ENCODE data around the gene NUP107. TPM values are rescaled to one million over a fixed set of nuclear protein-coding genes. Genes with fewer than 3 reads are reported as not detected.

NUP107 gene
- total and polyA plus RNA-seq, 2 donors: 33.8 to 83.3 TPM

DNA sequence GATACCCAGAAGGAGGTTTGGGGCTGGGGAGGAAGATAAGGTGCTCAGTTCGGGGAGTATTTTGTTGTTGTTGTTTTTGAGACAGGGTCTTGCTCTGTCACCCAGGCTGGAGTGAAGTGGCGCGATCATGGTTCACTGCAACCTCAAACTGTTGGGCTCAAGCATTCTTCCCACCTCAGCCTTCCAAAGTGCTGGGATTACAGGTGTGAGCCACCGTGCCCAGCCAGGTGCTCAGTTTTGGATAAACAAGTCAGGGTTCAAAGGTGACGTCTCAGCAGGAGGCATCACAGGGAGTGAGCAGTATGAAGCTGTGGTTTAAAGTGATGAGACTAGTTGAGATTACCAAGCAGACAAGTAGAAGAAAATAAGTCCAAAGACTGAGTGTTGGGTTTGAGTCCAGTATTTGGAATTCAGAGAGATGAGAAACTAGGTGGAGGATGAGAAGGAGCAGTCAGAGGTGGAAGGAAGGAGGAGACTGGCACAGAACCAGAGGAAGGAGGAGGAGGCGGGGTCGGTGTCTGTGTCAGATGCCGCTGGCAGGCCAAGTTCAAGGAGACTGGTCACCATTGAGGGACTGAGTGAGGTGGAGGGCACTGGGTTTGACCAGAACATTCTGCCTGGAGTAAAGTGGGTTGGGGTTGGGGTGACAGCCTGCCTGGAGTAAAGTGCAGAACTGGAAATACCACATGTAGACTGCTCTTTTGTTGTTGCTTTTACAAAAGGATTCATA is 75.3 kb downstream of the NUP107 start:
- Histone ChIP-seq H3K36me3 (ENCODE audit: control insufficient read depth in 2 of 2, insufficient read depth in 2 of 2, low read length in 1 of 2) (peaks cover 39 to 49% of the 10 kb centered on the region in 2 donors), H3K4me3 (ENCODE audit: low read length in 2 of 2) (no peak overlapping the region), H3K4me1 (ENCODE audit: control insufficient read depth in 2 of 2, insufficient read depth in 2 of 2, low read length in 2 of 2) (peaks cover 11 to 20% of the 10 kb centered on the region in 2 donors), H3K27ac (ENCODE audit: low read depth in 1 of 2, low read length in 1 of 2) (peak overlapping the region; percentile 2 to 90), H3K9me3 (ENCODE audit: control insufficient read depth in 2 of 2, insufficient read depth in 1 of 2, low read length in 1 of 2) (peaks cover 0 to 5% of the 10 kb centered on the region in 2 donors), H3K27me3 (ENCODE audit: control insufficient read depth in 2 of 2, insufficient read depth in 1 of 2, low read length in 1 of 2) (no peaks in the 10 kb centered on the region)
- no peak for DNase-seq (ENCODE audit: low read depth in 6 of 9, low spot score in 9 of 9)
- WGBS: 94% methylated on average over 8 of the region's 8 CpGs

- H3K4me1 ChIP-seq (ENCODE audit: control insufficient read depth in 2 of 2, insufficient read depth in 2 of 2, low read length in 2 of 2): peaks cover 11 to 20% of the 10 kb centered on the region in 2 donors
Measured at GRCh38 chr12:68762691-68763090, 75.9 kb downstream of the NUP107 start.

GRCh38 chr12:68765696-68766095 is 78.9 kb downstream of the NUP107 start:
- Histone ChIP-seq H3K27me3 (ENCODE audit: control insufficient read depth in 2 of 2, insufficient read depth in 1 of 2, low read length in 1 of 2) (no peaks in the 10 kb centered on the region), H3K36me3 (ENCODE audit: control insufficient read depth in 2 of 2, insufficient read depth in 2 of 2, low read length in 1 of 2) (peaks cover 32 to 33% of the 10 kb centered on the region in 2 donors), H3K9me3 (ENCODE audit: control insufficient read depth in 2 of 2, insufficient read depth in 1 of 2, low read length in 1 of 2) (peaks cover 0 to 5% of the 10 kb centered on the region in 2 donors), H3K4me3 (ENCODE audit: low read length in 2 of 2) (no peak overlapping the region), H3K4me1 (ENCODE audit: control insufficient read depth in 2 of 2, insufficient read depth in 2 of 2, low read length in 2 of 2) (peaks cover 11 to 24% of the 10 kb centered on the region in 2 donors), H3K27ac (ENCODE audit: low read depth in 1 of 2, low read length in 1 of 2) (no peak overlapping the region)
- 100% methylated on average over 1 of the region's 1 CpG for WGBS
- no peak for DNase-seq (ENCODE audit: low read depth in 6 of 9, low spot score in 9 of 9)

More at GRCh38 chr12:68762691-68763090, 75.9 kb downstream of the NUP107 start:
- H3K4me3 ChIP-seq (ENCODE audit: low read length in 2 of 2): no peak overlapping the region
- peaks cover 39 to 48% of the 10 kb centered on the region in 2 donors for H3K36me3 ChIP-seq (ENCODE audit: control insufficient read depth in 2 of 2, insufficient read depth in 2 of 2, low read length in 1 of 2)
- WGBS: 94% methylated on average over 3 of the region's 3 CpGs
- DNase-seq (ENCODE audit: low read depth in 6 of 9, low spot score in 9 of 9): no peak
- peaks cover 0 to 5% of the 10 kb centered on the region in 2 donors for H3K9me3 ChIP-seq (ENCODE audit: control insufficient read depth in 2 of 2, insufficient read depth in 1 of 2, low read length in 1 of 2)
- H3K27me3 ChIP-seq (ENCODE audit: control insufficient read depth in 2 of 2, insufficient read depth in 1 of 2, low read length in 1 of 2): no peaks in the 10 kb centered on the region
- peak overlapping the region; percentile 64 to 90 for H3K27ac ChIP-seq (ENCODE audit: low read depth in 1 of 2, low read length in 1 of 2)

- Histone ChIP-seq H3K9me3 (ENCODE audit: control insufficient read depth in 2 of 2, insufficient read depth in 1 of 2, low read length in 1 of 2) (peaks cover 0 to 5% of the 10 kb centered on the region in 2 donors), H3K27me3 (ENCODE audit: control insufficient read depth in 2 of 2, insufficient read depth in 1 of 2, low read length in 1 of 2) (no peaks in the 10 kb centered on the region), H3K36me3 (ENCODE audit: control insufficient read depth in 2 of 2, insufficient read depth in 2 of 2, low read length in 1 of 2) (peaks cover 26 to 28% of the 10 kb centered on the region in 2 donors), H3K4me1 (ENCODE audit: control insufficient read depth in 2 of 2, insufficient read depth in 2 of 2, low read length in 2 of 2) (peaks cover 11 to 29% of the 10 kb centered on the region in 2 donors), H3K27ac (ENCODE audit: low read depth in 1 of 2, low read length in 1 of 2) (no peak overlapping the region), H3K4me3 (ENCODE audit: low read length in 2 of 2) (no peak overlapping the region)
- WGBS: 100% methylated on average over 2 of the region's 2 CpGs
- no peak for DNase-seq (ENCODE audit: low read depth in 6 of 9, low spot score in 9 of 9)
Measured at GRCh38 chr12:68766646-68767045, 79.9 kb downstream of the NUP107 start.

- Histone ChIP-seq H3K9me3 (ENCODE audit: control insufficient read depth in 2 of 2, insufficient read depth in 1 of 2, low read length in 1 of 2) (peaks cover 0 to 2% of the 10 kb centered on the region in 2 donors), H3K36me3 (ENCODE audit: control insufficient read depth in 2 of 2, insufficient read depth in 2 of 2, low read length in 1 of 2) (peaks cover 21 to 28% of the 10 kb centered on the region in 2 donors), H3K4me1 (ENCODE audit: control insufficient read depth in 2 of 2, insufficient read depth in 2 of 2, low read length in 2 of 2) (peaks cover 9 to 29% of the 10 kb centered on the region in 2 donors), H3K27ac (ENCODE audit: low read depth in 1 of 2, low read length in 1 of 2) (no peak overlapping the region), H3K4me3 (ENCODE audit: low read length in 2 of 2) (no peak overlapping the region), H3K27me3 (ENCODE audit: control insufficient read depth in 2 of 2, insufficient read depth in 1 of 2, low read length in 1 of 2) (no peaks in the 10 kb centered on the region)
- no peak for DNase-seq (ENCODE audit: low read depth in 6 of 9, low spot score in 9 of 9)
- WGBS: 90% methylated on average over 7 of the region's 7 CpGs
Measured at GRCh38 chr12:68767191-68767590, 80.4 kb downstream of the NUP107 start.

- Histone ChIP-seq H3K27ac (ENCODE audit: low read depth in 1 of 2, low read length in 1 of 2) (no peak overlapping the region), H3K9me3 (ENCODE audit: control insufficient read depth in 2 of 2, insufficient read depth in 1 of 2, low read length in 1 of 2) (no peaks in the 10 kb centered on the region), H3K36me3 (ENCODE audit: control insufficient read depth in 2 of 2, insufficient read depth in 2 of 2, low read length in 1 of 2) (peaks cover 16 to 24% of the 10 kb centered on the region in 2 donors), H3K4me3 (ENCODE audit: low read length in 2 of 2) (no peak overlapping the region), H3K4me1 (ENCODE audit: control insufficient read depth in 2 of 2, insufficient read depth in 2 of 2, low read length in 2 of 2) (peaks cover 14 to 28% of the 10 kb centered on the region in 2 donors), H3K27me3 (ENCODE audit: control insufficient read depth in 2 of 2, insufficient read depth in 1 of 2, low read length in 1 of 2) (no peaks in the 10 kb centered on the region)
- WGBS: 97% methylated on average over 4 of the region's 4 CpGs
- no peak for DNase-seq (ENCODE audit: low read depth in 6 of 9, low spot score in 9 of 9)
Measured at GRCh38 chr12:68768431-68768939, 81.7 kb downstream of the NUP107 start.

DNA sequence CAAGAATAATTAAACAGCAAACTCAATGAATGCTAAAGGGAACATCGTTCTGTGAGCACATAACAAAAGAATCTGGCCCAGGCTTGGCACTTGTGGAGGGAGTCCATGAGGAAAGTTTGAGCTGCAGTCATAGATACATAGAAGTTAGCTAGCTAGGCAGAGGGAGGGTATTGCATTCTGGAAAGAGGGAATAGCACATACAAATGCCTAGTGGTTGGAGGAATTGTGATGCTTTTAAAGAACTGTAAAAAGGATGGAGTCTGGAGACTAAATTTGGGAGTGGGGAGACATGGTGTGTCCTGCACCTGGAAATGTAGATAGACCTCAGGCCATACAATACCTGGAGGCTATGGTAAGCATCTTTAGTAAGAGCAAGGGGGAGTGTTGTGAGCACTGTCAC is 83.2 kb downstream of the NUP107 start:
- no peaks in the 10 kb centered on the region for H3K9me3 ChIP-seq (ENCODE audit: control insufficient read depth in 2 of 2, insufficient read depth in 1 of 2, low read length in 1 of 2)
- no peak overlapping the region for H3K4me3 ChIP-seq (ENCODE audit: low read length in 2 of 2)
- no peak overlapping the region for H3K27ac ChIP-seq (ENCODE audit: low read depth in 1 of 2, low read length in 1 of 2)
- no peak for DNase-seq (ENCODE audit: low read depth in 6 of 9, low spot score in 9 of 9)
- 98% methylated on average over 1 of the region's 1 CpG for WGBS
- H3K27me3 ChIP-seq (ENCODE audit: control insufficient read depth in 2 of 2, insufficient read depth in 1 of 2, low read length in 1 of 2): no peaks in the 10 kb centered on the region
- peaks cover 5 to 9% of the 10 kb centered on the region in 2 donors for H3K36me3 ChIP-seq (ENCODE audit: control insufficient read depth in 2 of 2, insufficient read depth in 2 of 2, low read length in 1 of 2)
- peaks cover 28 to 42% of the 10 kb centered on the region in 2 donors for H3K4me1 ChIP-seq (ENCODE audit: control insufficient read depth in 2 of 2, insufficient read depth in 2 of 2, low read length in 2 of 2)

- Histone ChIP-seq H3K9me3 (ENCODE audit: control insufficient read depth in 2 of 2, insufficient read depth in 1 of 2, low read length in 1 of 2) (no peaks in the 10 kb centered on the region), H3K36me3 (ENCODE audit: control insufficient read depth in 2 of 2, insufficient read depth in 2 of 2, low read length in 1 of 2) (peaks cover 5 to 6% of the 10 kb centered on the region in 2 donors), H3K27me3 (ENCODE audit: control insufficient read depth in 2 of 2, insufficient read depth in 1 of 2, low read length in 1 of 2) (no peaks in the 10 kb centered on the region), H3K4me3 (ENCODE audit: low read length in 2 of 2) (no peak overlapping the region), H3K4me1 (ENCODE audit: control insufficient read depth in 2 of 2, insufficient read depth in 2 of 2, low read length in 2 of 2) (peaks cover 31 to 55% of the 10 kb centered on the region in 2 donors), H3K27ac (ENCODE audit: low read depth in 1 of 2, low read length in 1 of 2) (peak overlapping the region in 1 of 2 donors; percentile 94)
- DNase-seq (ENCODE audit: low read depth in 6 of 9, low spot score in 9 of 9): no peak
- 95% methylated on average over 5 of the region's 5 CpGs for WGBS
Measured at GRCh38 chr12:68771223-68771925, 84.6 kb downstream of the NUP107 start.

DNA sequence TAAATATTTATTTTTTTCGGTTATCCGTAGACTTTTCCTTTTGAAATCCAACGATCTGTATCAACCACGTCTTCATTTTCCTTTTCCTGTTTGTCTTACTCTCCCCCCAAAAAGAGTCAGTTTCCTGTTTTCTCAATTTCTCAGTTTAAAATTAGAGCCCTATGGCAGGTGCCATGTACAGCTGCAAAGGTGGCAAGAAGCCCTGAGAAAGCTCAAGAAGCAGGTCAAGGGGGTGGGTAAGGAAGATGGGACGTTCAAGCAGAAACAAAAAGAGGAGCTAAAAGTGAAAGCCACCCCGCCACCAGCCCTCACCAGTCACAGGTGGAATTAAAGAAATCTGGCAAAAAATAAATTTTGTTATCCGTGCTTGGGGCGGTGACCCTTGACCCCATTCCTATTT is 85.9 kb downstream of the NUP107 start:
- peaks cover 0 to under 1% of the 10 kb centered on the region in 2 donors for H3K36me3 ChIP-seq (ENCODE audit: control insufficient read depth in 2 of 2, insufficient read depth in 2 of 2, low read length in 1 of 2)
- no peaks in the 10 kb centered on the region for H3K9me3 ChIP-seq (ENCODE audit: control insufficient read depth in 2 of 2, insufficient read depth in 1 of 2, low read length in 1 of 2)
- peak overlapping the region in 1 of 2 donors; percentile 30 for H3K4me3 ChIP-seq (ENCODE audit: low read length in 2 of 2)
- H3K4me1 ChIP-seq (ENCODE audit: control insufficient read depth in 2 of 2, insufficient read depth in 2 of 2, low read length in 2 of 2): peaks cover 38 to 69% of the 10 kb centered on the region in 2 donors
- peak overlapping the region; percentile 87 to 94 for H3K27ac ChIP-seq (ENCODE audit: low read depth in 1 of 2, low read length in 1 of 2)
- no peaks in the 10 kb centered on the region for H3K27me3 ChIP-seq (ENCODE audit: control insufficient read depth in 2 of 2, insufficient read depth in 1 of 2, low read length in 1 of 2)
- peak; percentile 59 to 91 (median 75) for DNase-seq (ENCODE audit: low read depth in 6 of 9, low spot score in 9 of 9)
- WGBS: 10% methylated on average over 8 of the region's 8 CpGs

Data from thymus (tissue), 11 donors.